Liver (tissue), 9 donors: ENCODE measurements around the gene KLHL33. TPM values are rescaled to one million over a fixed set of nuclear protein-coding genes. Genes with fewer than 3 reads are reported as not detected.

Experiments used
- DNase-seq: peaks from one replicate; pipeline ENCODE4 v3.0.0-alpha.2; 2017; ENCODE audit warnings: low spot score
- H3K27ac ChIP-seq, 2 donors: one replicate each; pipeline ENCODE4 v1.7.0; 2013; ENCODE audit warnings: inconsistent platforms in 2 of 2, low read length in 2 of 2, control low read depth in 1 of 2, low read depth in 1 of 2, mild to moderate bottlenecking in 1 of 2
- H3K27me3 ChIP-seq, 4 donors: one replicate each; pipeline versions ENCODE4 v1.6.1 to v1.7.0; 2013; ENCODE audit warnings: low read length in 3 of 4, inconsistent platforms in 1 of 4, mild to moderate bottlenecking in 1 of 4, moderate library complexity in 1 of 4; ENCODE audit not compliant: control insufficient read depth in 4 of 4, insufficient read depth in 4 of 4
- H3K36me3 ChIP-seq, 4 donors: one replicate each; pipeline versions ENCODE4 v1.6.1 to v1.7.0; 2013; ENCODE audit warnings: low read length in 3 of 4, mild to moderate bottlenecking in 3 of 4, low read depth in 1 of 4, moderate library complexity in 1 of 4; ENCODE audit not compliant: control insufficient read depth in 4 of 4, insufficient read depth in 3 of 4
- H3K4me1 ChIP-seq, 4 donors: one replicate each; pipeline versions ENCODE4 v1.6.1 to v1.7.0; 2013; ENCODE audit warnings: low read length in 3 of 4, mild to moderate bottlenecking in 3 of 4, moderate library complexity in 1 of 4; ENCODE audit not compliant: control insufficient read depth in 4 of 4, insufficient read depth in 4 of 4
- H3K4me3 ChIP-seq, 3 donors: one replicate each; pipeline versions ENCODE4 v1.6.1 to v1.7.0; 2013; ENCODE audit warnings: low read length in 3 of 3, control low read depth in 1 of 3, low read depth in 1 of 3, mild to moderate bottlenecking in 1 of 3
- H3K9ac ChIP-seq, 2 donors: one replicate each; pipeline ENCODE4 v1.7.0; 2013; ENCODE audit warnings: low read length in 2 of 2, mild to moderate bottlenecking in 2 of 2, moderate library complexity in 2 of 2, control low read depth in 1 of 2, low read depth in 1 of 2
- H3K9me3 ChIP-seq, 4 donors: one replicate each; pipeline versions ENCODE4 v1.6.1 to v1.7.0; 2013; ENCODE audit warnings: low read length in 3 of 4; ENCODE audit not compliant: control insufficient read depth in 4 of 4
- EGR1 ChIP-seq, 2 donors: IDR thresholded peaks; 2 replicates each; pipeline ENCODE4 v1.6.1; 2016 to 2018; ENCODE audit warnings: antibody characterized with exemption in 2 of 2, low read depth in 2 of 2
- FOXA1 ChIP-seq: IDR thresholded peaks from 2 replicates; pipeline ENCODE4 v1.6.1; 2016; ENCODE audit warnings: antibody characterized with exemption
- FOXA2 ChIP-seq: IDR thresholded peaks from 2 replicates; pipeline ENCODE4 v1.6.1; 2016; ENCODE audit warnings: antibody characterized with exemption
- GABPA ChIP-seq, 2 donors: IDR thresholded peaks in 1 of 2; conservative IDR thresholded peaks in 1 of 2; 2 replicates each; pipeline ENCODE4 v1.6.1; 2016; ENCODE audit warnings: antibody characterized with exemption in 2 of 2, mild to moderate bottlenecking in 1 of 2, moderate library complexity in 1 of 2
- HNF4A ChIP-seq, 2 donors: conservative IDR thresholded peaks; 2 replicates each; pipeline ENCODE4 v1.6.1; 2016; ENCODE audit warnings: antibody characterized with exemption in 2 of 2, mild to moderate bottlenecking in 2 of 2
- HNF4G ChIP-seq: IDR thresholded peaks from 2 replicates; pipeline ENCODE4 v1.6.1; 2016; ENCODE audit warnings: antibody characterized with exemption
- NR2F2 ChIP-seq: IDR thresholded peaks from 2 replicates; pipeline ENCODE4 v1.6.1; 2016; ENCODE audit warnings: antibody characterized with exemption
- RAD21 ChIP-seq, 2 donors: IDR thresholded peaks; 2 replicates each; pipeline ENCODE4 v1.6.1; 2016; ENCODE audit warnings: antibody characterized with exemption in 2 of 2, mild to moderate bottlenecking in 2 of 2
- RXRA ChIP-seq, 2 donors: IDR thresholded peaks; 2 replicates each; pipeline ENCODE4 v1.6.1; 2017 to 2018; ENCODE audit warnings: antibody characterized with exemption in 2 of 2, mild to moderate bottlenecking in 1 of 2
- SP1 ChIP-seq: IDR thresholded peaks from 2 replicates; pipeline ENCODE4 v1.6.1; 2018; ENCODE audit warnings: antibody characterized with exemption, mild to moderate bottlenecking
- TAF1 ChIP-seq: conservative IDR thresholded peaks from 2 replicates; pipeline ENCODE4 v1.6.1; 2016; ENCODE audit warnings: antibody characterized with exemption, mild to moderate bottlenecking
- YY1 ChIP-seq: IDR thresholded peaks from 2 replicates; pipeline ENCODE4 v1.6.1; 2016; ENCODE audit warnings: antibody characterized with exemption, mild to moderate bottlenecking
- WGBS: extraction: QIAGEN DNeasy Blood & Tissue Kit; methylation state at CpG from one replicate; pipeline ENCODE4 v1.1.7; 2013; 5-methylcytosine and 5-hydroxymethylcytosine counted together
- polyA plus RNA-seq, 2 donors: library from polyadenylated mRNA; stranded (reverse) in 1 of 2; unstranded in 1 of 2; fragments of 200-250 nt in 1 of 2; fragments of >200 nt in 1 of 2; fragmentation: Nextera tagmentation in 1 of 2; extraction: Ambion mirVana in 1 of 2; gene quantifications; one replicate each; pipeline versions ENCODE4 v1.2.1 to v1.2.3, GENCODE V29; 2013 to 2015
- total RNA-seq, 2 donors: library from RNA; depleted of rRNA; stranded (reverse); fragments of >200 nt; gene quantifications; one replicate each; pipeline ENCODE4 v1.2.3, GENCODE V29; 2014
- TF ChIP-seq, protein P1 (sequence below): IDR thresholded peaks from 2 replicates; pipeline ENCODE4 v1.6.1; 2016; ENCODE audit warnings: antibody characterized with exemption, mild to moderate bottlenecking
- TF ChIP-seq, protein P2 (sequence below): IDR thresholded peaks from 2 replicates; pipeline ENCODE4 v1.6.1; 2016; ENCODE audit warnings: antibody characterized with exemption
- TF ChIP-seq, protein P3 (sequence below): IDR thresholded peaks from 2 replicates; pipeline ENCODE4 v1.6.1; 2016; ENCODE audit warnings: antibody characterized with exemption
- TF ChIP-seq, protein P4 (sequence below): IDR thresholded peaks from 2 replicates; pipeline ENCODE4 v1.6.1; 2016; ENCODE audit warnings: antibody characterized with exemption
- donor health status: healthy.
- donor health status: healthy.
- donor health status: healthy.
- donor health status: healthy.
- donor health status: healthy.

The KLHL33 gene
- total and polyA plus RNA-seq, 4 donors: 0.06 to 0.23 (median 0.15) TPM

DNA sequence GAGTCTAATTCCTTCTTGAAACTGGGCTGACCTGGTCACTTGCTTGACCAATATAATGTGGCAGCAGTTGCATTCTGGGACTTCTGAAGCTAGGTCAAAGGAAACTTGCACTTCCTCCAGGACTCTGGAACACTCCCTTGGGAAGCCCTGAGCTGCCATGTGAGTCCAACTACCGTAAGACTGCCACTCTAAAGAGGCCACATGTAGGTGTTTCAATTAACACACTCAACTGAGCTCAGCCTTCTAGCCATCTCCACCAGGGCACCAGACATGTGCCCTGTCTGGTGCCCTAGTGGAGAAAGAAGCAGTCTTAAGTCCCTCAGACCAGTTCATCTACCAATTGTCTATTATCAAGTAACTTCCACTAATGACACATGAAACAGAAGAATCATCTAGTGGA is 16.5 kb downstream of the KLHL33 start:
- no peak overlapping the region for H3K9ac ChIP-seq
- no peak overlapping the region for H3K27ac ChIP-seq
- no peak overlapping the region for H3K4me3 ChIP-seq
- 68% methylated on average over 1 of the region's 1 CpG for WGBS
- no peaks in the 10 kb centered on the region for H3K27me3 ChIP-seq
- no peaks in the 10 kb centered on the region for H3K4me1 ChIP-seq
- H3K36me3 ChIP-seq: no peaks in the 10 kb centered on the region
- no peak for DNase-seq
- TF ChIP-seq NR2F2 (no peak), RXRA (IDR thresholded peaks at IDR 0.05) (no peak), FOXA1 (no peak), HNF4G (no peak), EGR1 (IDR thresholded peaks at IDR 0.05; ENCODE audit: low read depth in 2 of 2) (no peak), YY1 (no peak)
- H3K9me3 ChIP-seq: no peaks in the 10 kb centered on the region

DNA sequence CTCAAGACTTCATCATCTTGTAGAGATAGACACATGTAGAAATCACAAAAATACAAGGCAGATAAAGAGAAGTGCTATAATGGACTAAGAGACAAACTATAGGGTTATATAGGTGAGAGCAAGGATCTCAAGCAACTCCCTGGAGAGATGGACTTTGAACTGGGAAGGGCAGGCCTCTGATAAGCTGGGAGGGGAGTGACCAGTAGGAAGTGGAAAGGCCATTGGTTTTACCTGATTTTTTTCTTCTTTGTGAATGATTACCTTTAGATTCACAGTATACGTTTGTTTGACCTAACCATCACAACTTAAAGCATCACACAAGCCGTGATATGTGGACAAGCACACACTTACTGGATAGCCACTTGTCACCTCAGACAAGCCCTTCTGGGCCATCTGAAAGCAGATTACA is 17.5 kb downstream of the KLHL33 start:
- H3K9ac ChIP-seq: no peak overlapping the region
- peaks cover 0 to 6% (median 3%) of the 10 kb centered on the region in 4 donors for H3K4me1 ChIP-seq
- H3K36me3 ChIP-seq: no peaks in the 10 kb centered on the region
- H3K9me3 ChIP-seq: no peaks in the 10 kb centered on the region
- no peak overlapping the region for H3K4me3 ChIP-seq
- 70% methylated on average over 2 of the region's 2 CpGs for WGBS
- no peak for DNase-seq
- TF ChIP-seq, protein P1, sequence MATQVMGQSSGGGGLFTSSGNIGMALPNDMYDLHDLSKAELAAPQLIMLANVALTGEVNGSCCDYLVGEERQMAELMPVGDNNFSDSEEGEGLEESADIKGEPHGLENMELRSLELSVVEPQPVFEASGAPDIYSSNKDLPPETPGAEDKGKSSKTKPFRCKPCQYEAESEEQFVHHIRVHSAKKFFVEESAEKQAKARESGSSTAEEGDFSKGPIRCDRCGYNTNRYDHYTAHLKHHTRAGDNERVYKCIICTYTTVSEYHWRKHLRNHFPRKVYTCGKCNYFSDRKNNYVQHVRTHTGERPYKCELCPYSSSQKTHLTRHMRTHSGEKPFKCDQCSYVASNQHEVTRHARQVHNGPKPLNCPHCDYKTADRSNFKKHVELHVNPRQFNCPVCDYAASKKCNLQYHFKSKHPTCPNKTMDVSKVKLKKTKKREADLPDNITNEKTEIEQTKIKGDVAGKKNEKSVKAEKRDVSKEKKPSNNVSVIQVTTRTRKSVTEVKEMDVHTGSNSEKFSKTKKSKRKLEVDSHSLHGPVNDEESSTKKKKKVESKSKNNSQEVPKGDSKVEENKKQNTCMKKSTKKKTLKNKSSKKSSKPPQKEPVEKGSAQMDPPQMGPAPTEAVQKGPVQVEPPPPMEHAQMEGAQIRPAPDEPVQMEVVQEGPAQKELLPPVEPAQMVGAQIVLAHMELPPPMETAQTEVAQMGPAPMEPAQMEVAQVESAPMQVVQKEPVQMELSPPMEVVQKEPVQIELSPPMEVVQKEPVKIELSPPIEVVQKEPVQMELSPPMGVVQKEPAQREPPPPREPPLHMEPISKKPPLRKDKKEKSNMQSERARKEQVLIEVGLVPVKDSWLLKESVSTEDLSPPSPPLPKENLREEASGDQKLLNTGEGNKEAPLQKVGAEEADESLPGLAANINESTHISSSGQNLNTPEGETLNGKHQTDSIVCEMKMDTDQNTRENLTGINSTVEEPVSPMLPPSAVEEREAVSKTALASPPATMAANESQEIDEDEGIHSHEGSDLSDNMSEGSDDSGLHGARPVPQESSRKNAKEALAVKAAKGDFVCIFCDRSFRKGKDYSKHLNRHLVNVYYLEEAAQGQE: no peak
- TF ChIP-seq, protein P2, sequence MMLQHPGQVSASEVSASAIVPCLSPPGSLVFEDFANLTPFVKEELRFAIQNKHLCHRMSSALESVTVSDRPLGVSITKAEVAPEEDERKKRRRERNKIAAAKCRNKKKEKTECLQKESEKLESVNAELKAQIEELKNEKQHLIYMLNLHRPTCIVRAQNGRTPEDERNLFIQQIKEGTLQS: no peak
- TF ChIP-seq SP1 (no peak), RAD21 (IDR thresholded peaks at IDR 0.05) (no peak), FOXA2 (no peak), FOXA1 (no peak), TAF1 (no peak), RXRA (IDR thresholded peaks at IDR 0.05) (no peak), HNF4G (no peak), EGR1 (IDR thresholded peaks at IDR 0.05; ENCODE audit: low read depth in 2 of 2) (no peak), NR2F2 (no peak), HNF4A (conservative IDR thresholded peaks at IDR 0.05) (no peak), GABPA (IDR thresholded peaks at IDR 0.05 in 1 of 2, conservative IDR thresholded peaks at IDR 0.05 in 1 of 2) (no peak)
- TF ChIP-seq, protein P3, sequence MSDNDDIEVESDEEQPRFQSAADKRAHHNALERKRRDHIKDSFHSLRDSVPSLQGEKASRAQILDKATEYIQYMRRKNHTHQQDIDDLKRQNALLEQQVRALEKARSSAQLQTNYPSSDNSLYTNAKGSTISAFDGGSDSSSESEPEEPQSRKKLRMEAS: no peak
- TF ChIP-seq, protein P4, sequence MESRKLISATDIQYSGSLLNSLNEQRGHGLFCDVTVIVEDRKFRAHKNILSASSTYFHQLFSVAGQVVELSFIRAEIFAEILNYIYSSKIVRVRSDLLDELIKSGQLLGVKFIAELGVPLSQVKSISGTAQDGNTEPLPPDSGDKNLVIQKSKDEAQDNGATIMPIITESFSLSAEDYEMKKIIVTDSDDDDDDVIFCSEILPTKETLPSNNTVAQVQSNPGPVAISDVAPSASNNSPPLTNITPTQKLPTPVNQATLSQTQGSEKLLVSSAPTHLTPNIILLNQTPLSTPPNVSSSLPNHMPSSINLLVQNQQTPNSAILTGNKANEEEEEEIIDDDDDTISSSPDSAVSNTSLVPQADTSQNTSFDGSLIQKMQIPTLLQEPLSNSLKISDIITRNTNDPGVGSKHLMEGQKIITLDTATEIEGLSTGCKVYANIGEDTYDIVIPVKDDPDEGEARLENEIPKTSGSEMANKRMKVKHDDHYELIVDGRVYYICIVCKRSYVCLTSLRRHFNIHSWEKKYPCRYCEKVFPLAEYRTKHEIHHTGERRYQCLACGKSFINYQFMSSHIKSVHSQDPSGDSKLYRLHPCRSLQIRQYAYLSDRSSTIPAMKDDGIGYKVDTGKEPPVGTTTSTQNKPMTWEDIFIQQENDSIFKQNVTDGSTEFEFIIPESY: no peak
- no peak overlapping the region for H3K27ac ChIP-seq
- H3K27me3 ChIP-seq: no peaks in the 10 kb centered on the region
